Measurements from ENCODE around the gene SLC30A1.

Gene SLC30A1

DNA sequence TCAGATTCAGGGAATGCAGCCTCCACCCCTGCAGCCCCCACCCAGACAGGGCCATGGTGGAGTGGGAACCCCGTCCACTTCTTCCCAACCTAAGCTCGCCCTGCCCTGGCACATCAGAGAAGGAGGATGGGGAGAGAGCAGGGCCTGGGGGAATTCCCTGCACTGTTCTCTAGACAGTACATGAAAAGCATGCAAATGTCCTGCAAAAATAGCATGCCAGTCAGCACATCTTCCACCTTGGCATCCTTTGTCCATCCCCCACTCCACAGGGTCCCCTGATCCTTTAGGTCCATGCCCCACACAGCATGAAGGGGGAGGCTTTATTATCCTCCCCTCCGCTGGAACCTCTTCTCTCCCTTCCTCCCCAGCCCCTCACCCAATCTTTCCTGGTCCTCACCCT, 52.0 kb downstream of the SLC30A1 start:
- DNase-seq: no peak

DNA sequence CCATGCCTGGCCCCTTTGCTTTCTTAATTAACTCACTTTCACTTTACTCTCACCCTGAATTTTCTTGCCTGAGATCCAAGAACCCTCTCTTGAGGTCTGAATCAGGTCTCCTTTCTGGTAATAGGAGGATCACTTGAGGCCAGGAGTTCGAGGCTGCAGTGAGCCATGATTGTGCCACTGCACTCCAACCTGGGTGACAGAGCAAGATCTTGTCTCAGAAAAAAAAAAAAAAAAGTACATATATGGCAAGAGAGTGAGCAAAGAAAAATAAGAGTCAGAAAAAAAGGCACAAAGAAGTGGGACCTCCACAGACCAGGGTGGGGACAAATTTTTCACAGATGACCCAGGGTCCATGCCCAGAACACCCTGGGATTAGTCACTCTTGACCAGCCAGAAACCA, 52.9 kb downstream of the SLC30A1 start:
- DNase-seq: no peak

DNA sequence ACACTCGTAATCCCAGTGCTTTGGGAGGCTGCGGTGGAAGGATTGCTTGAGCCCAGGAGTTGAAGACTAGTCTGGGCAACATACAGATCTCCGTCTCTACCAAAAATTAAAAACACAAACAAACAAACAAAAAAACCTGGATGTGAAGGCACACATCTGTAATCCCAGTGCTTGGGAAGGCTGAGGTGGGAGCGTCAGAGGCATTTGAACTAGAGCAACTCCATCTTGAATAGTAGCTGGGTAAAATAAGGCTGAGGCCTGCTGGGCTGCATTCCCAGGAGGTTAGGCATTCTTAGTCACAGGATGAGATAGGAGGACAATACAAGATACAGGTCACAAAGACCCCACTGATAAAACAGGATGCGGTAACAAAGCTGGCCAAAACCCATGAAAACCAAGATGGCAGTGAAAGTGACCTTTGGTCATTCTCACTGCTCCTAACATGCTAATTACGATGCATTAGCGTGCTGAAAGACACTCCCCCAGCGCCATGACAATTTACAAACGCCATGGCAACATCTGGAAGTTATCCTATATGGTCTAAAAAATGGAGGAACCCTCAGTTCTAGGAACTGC, 53.8 kb downstream of the SLC30A1 start:
- no peak for DNase-seq

DNA sequence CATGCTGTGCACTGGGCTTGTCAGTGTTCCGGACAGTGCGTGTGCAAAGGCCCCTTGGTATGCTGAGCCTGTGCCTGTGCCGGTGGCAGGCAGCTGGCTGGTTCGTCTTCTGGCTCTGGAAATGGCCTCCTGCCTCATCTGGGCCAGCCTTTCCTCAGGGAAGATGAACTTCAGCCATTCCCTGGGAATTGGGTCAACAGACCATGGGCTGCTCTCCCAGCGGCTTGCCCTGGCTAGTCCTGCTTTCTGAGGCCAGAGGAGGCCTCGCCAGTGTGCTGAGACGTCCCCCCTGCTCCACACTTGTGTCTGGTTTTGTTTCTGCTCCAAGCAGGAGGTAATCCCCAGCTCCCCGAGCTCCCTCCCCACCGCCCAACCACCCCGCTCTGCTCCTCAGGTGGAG, 54.4 kb downstream of the SLC30A1 start:
- peak in 18 of 58 donors; percentile 2 to 56 (median 14) for DNase-seq

DNA sequence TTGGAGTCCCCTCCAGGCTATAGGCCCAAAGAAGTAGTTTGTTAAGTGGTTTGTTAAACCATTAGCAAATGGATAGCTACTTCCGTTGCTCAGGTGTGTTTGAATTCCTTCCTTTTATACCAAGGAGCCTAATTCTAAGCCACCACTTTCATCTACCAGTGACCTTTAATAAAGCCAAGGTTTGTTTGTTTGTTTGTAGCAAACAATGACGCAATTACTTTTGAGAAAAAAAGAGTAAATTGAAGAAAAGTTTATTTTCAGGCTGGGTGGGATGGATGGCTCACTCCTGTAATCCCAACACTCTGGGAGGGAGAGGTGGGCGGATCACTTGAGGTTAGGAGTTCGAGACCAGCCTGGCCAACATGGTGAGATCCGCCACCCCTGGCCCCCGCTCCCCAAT, 56.2 kb downstream of the SLC30A1 start:
- DNase-seq: no peak
